Femur (tissue), 1 donor: Measurements from ENCODE around the gene PLEKHG2.

Experiments
- DNase-seq: peaks from one replicate; pipeline ENCODE4 v3.0.0-alpha.2; 2017

The PLEKHG2 gene

GRCh38 chr19:39463403-39463802 is 50.9 kb downstream of the PLEKHG2 start:
- no peak for DNase-seq

- no peak for DNase-seq
These were observed 53.7 kb downstream of the PLEKHG2 start for GRCh38 chr19:39465956-39466747.

GRCh38 chr19:39467941-39468340 is 55.5 kb downstream of the PLEKHG2 start:
- DNase-seq: no peak

GRCh38 chr19:39469036-39469435 is 56.6 kb downstream of the PLEKHG2 start:
- no peak for DNase-seq

GRCh38 chr19:39469567-39469966 is 57.1 kb downstream of the PLEKHG2 start:
- no peak for DNase-seq

- DNase-seq: no peak
These were observed 58.4 kb downstream of the PLEKHG2 start for GRCh38 chr19:39470724-39471339.

- DNase-seq: no peak
These were observed 59.5 kb downstream of the PLEKHG2 start for GRCh38 chr19:39471756-39472536.

- DNase-seq: no peak
These were observed 60.4 kb downstream of the PLEKHG2 start for GRCh38 chr19:39472746-39473442.

- no peak for DNase-seq
These were observed 61.0 kb downstream of the PLEKHG2 start for GRCh38 chr19:39473443-39473960.

GRCh38 chr19:39474139-39474620 is 61.7 kb downstream of the PLEKHG2 start:
- DNase-seq: peak; percentile 64

- DNase-seq: no peak
These were observed 63.3 kb downstream of the PLEKHG2 start for GRCh38 chr19:39475748-39476147.
